Germinal center (tissue), 1 donor: ENCODE measurements around the gene DLST.

Experiments
- DNase-seq: peaks from one replicate; pipeline ENCODE4 v3.0.0; 2012; ENCODE audit warnings: mixed read lengths, low spot score

The DLST gene

DNA sequence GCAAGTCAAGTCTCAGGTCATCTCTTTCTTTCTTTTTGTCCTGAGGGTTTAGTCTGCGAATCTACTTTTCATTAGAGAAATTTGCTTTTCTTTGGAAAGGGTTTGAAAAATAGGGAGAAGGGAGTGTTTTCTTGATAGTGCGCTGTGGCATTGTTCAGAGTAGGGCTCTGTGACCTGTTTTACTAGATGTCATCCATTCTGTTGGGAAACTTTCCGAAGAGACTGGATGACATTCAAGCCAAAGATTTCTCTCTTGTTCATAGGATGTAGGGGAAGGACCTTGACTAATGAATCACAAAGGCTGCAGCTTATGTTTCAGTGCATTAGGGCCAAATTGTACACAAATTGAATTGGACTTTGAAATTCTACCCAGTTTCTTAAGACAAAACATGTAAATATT, 14.7 kb downstream of the DLST start:
- DNase-seq = no peak

DNA sequence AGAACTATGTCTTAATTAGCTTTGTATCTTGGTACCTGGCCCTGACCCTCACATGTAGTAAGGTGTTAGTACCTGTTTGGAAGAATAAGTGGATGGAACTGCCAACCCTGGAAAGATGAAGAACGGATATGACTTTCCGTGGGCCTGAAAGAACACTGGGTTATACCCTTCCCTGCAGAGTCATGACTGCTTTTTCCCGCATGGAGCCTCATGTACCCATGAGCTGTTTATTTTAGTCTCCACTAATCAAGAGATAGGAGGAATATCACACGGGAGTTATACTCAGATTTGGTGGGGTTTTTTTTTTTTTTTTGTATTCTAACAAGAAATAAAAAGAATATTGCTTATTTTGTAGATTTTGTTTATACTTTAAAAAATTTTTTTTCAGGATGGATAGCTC, 15.9 kb downstream of the DLST start:
- no peak for DNase-seq

DNA sequence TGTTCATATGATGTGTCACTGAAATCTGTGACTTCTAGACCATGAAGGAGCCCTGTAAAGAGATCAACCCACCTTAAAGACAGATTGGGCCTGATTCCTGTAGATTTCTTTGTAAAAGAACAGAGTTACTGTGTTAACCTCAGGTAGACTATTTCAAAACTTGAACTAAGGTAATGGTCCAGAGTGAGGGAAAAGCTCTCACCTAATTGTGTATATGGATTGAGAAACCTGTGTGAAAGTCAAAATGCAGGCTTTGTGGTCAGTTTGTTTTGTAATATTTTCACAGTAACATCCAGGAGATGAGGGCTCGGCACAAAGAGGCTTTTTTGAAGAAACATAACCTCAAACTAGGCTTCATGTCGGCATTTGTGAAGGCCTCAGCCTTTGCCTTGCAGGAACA, 16.4 kb downstream of the DLST start:
- DNase-seq = no peak

DNA sequence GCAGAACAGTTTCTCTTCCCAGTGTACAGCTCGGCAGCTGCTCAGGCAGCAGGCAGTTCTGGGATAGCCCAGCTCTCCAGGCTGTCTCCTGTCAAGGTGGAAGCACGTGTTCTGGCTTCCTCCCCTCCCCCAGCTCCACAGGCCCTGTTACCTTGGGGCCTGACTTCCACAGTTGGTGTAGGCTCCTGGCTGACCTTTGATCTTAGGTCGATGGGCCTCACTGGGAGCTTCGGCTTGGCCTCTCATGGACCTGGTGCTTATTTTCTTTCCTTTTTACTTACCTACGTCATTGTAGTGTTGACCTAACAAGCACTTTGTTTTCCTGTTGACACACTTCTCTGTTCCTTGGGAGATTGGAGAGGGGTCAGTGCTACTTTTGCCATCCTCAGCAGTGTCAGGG, 17.0 kb downstream of the DLST start:
- DNase-seq = no peak

DNA sequence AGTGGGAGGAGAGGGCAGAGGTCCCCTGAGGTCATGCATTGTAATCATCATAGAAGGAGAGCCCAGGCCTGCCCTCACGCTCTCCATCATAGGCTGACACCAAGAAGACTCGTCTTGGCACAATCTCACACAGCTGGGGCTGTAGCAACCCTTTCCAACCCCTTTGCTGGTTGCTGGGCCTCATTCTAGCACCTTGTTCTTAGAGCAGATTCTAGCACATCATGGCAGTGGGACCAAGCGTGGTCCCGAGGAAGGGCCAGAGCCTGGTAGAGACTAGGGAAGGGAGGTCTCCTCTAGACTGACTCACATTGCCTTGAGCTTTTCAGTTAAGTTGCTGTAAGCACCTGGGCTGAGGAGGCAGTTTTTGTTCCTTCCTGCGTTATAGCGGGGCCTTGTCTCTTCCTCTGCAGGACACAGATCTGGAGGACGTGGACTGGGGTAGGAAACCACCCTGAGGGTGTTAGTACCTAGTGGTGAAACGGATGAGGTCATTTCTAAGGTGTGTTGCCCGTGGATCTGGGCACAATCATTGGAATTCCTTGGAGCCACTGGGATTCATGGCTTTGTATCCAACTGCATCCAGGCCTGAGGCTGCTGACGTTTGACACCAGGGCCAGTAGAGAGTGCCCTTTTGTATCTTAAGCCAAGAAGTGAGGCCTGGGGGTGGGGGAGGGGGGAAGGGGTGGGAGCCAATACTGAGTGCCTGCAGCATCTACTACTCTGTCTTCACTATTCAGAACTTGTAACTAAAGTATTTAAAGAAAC, 21.4 kb downstream of the DLST start:
- DNase-seq = no peak

DNA sequence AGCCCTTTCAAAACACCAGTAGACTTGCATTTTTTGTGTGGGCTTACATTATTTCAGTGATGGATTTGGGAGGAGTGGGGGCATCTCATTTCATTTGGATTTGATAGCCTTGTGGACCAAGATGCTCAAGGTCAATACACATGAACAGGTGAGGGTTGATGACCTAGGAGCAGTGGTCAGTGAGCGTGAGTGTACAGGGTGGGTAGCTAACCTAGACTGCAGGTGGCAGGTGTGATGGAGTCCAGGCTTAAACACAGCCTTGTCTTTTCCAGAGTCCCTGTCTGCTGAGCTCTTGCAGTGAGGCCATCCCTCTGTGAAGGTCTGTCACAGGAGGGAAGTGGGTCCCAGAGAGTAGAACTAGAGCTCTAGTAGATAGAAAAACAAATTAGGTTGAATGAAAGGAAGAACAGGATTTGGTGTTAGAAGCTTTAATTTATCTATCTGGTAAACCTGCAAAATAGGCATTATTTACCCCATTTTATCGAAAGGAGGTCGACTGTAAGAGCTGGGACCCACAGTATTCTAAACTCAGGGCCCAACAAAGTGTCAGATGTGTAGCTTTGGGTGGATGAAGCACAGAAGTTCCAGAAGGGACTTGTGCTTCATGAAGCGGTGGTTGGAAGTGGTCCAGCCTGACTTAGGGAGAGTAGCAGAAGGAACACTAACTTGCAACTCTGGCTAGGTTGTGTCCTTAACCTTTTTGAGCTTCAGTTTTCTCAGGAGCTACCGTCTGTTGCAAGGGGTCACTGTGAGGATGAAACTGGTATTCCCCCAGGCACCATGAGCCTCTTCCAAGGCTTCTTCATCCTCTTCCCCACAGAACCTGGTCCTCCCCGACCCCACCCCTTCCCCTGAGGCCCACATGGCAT, 23.2 kb downstream of the DLST start:
- no peak for DNase-seq

DNA sequence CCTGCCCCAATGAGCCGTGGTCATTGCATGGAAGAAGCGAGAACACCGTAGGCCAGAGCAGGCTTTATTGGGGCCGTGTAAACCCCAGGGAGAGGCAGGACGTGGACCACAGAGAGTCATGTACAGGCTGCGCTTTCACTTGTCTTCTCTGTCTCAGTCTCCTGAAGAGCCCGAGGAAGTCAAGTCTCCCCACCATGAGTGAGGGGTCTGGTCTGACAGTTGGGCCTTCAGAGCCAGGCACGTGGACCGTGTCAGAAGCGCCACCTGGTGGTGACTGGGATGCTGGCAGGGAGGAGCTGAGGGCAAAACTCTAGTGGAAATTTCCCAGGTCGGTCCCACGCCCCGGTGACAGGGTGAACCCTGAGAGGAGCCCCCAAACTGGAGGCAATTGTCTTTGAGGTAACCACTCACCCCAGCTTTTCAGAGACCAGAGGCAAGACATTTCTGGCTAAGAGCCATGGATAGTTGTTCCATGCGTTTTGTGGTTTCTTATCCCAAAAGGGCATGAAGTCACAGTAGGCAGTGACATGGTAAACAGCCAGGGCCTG, 24.0 kb downstream of the DLST start:
- DNase-seq = peak; percentile 83

DNA sequence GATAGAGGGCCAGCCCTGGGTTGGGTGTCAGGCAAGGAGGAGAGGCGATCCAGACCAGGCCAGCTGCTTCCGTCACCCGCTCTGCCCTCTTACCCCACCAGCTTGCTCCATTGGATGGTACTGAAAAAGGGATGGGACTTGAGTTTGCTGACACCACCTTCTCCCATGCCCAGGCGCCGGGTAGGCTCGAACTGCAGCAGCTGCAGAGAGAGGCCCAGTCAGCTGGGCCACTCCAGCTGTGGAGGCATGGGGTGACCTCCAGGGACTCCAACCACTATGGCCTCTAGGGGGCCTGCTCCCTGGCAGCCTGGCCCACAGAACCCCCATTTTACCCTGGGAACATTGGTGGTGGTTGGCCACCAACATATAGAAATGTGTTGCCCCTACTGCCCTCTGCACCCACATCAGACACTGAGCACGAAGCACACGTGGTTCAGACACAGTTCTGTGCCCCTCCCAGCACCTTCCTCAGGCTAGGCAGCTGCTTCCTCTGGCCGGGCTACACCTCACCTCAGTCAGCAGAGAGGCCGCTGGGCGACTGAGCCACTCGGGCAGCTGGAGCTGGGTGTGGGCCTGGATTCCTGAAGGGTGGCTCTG, 25.3 kb downstream of the DLST start:
- no peak for DNase-seq

DNA sequence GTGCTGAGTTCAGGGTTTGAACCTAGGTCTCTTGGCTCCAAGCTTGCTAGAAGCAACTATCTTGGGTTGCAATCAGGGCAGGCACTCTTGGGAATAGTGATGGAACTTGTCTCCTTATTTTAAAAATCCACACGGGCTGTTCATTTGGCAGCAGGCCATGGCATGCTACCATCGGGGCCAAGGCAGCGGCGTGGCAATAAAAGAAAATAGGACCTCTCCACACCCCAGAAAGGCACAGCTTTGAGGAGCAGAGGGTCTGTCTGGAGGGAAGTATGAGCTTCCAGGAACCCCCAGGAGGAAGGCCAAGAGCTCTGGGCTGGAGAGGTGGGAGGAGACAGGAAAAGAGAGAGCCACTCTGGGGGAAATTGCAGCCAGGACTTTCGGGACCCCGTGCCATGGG, 26.0 kb downstream of the DLST start:
- DNase-seq = no peak

DNA sequence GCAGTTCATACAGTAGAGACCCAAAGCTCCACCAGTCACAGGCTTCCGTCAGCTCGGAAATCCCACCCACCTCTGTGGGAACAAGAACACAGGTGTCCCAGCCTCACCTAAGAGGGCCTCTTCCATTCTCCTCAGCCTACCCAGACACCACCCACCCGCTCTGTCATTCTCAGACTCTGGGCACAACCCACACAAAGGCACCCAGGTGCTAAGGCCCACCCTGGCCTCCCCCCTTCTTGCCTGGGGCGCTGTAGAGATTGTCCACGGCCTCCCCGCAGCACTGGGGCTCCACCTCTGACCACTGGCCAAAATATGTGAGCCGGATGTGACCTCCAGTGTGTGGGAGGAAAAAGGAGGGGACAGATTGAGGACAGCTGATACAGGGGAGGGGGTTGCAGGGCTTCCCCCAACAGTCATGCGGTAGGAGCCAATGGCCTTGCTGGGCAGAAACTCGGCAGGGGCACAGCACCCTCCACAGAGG, 27.2 kb downstream of the DLST start:
- no peak for DNase-seq

DNA sequence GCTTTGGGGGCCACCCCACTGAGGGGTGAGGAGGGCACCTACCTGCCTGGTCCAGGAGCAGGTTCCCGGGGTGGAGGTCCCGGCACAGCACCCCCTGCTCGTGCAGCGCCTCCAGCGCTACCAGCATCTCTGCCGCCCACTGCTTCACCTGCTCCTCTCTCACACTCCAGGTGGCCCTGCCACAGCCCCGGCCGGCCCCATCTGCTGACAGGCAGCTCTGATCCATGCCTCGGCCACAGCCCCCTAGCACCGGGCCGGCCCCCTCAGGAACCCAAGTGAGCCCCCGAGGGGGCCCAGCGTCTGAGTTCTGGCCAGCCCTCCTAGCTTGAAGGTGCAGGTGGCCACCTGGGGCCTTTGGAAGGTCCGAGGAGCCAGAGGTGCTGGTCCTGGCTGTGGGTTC, 27.8 kb downstream of the DLST start:
- no peak for DNase-seq

DNA sequence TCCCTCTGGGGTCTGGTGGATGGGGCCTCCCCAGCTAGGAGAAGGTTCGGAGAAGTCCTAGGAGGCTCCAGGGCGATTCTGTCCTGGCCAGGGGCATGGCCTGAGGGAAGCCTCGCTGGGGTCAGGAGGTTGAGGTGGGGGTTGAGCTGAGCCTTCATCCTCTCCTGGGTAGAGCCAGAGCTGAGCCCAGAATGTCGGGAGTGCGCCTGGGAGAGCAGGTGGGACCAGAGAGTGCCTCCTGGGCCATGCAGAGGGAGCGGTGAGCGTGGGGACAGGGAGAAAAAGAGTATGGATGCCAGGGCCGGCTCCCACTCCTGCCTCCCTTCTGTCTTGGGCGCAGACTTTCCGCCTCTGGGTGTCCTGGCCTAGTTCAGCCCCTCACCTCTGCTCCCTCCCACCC, 28.2 kb downstream of the DLST start:
- no peak for DNase-seq

DNA sequence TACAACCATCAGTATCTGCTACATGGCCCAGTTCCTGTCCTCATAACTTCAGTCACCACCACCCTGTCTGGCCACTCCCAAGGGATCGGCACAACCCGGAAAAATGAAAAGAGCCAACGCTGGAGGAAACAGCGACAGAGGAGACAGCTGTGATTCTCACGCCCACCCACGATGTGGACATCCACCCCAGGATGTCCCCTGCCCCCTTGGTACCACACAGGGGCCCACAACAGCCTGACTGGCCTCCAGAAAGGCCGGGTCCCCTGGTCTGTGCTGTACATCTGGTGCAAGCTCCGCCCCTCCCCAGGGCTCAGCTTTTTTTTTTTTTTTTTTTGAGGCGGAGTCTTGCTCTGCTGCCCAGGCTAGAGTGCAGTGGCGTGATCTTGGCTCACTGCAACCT, 28.8 kb downstream of the DLST start:
- DNase-seq = no peak

DNA sequence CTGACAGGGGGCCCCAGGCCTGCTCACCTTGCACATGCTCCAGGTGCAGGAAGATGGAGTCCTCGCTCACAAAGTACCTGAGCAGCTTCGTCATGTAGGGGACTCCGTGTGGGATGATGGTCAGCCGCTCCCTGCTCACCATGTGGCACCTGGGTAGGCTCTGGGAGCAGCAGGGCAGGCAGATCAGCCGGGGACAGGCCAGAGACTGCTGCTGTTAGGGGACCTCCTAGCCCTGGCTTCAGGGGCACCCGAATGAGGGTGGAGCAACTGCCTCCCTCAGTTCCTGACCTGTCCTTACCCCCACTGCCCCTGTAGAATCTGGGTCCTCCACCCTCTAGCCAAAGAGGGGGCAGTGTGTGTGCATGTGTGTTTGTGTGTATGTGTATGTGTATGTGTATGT, 29.5 kb downstream of the DLST start:
- no peak for DNase-seq

DNA sequence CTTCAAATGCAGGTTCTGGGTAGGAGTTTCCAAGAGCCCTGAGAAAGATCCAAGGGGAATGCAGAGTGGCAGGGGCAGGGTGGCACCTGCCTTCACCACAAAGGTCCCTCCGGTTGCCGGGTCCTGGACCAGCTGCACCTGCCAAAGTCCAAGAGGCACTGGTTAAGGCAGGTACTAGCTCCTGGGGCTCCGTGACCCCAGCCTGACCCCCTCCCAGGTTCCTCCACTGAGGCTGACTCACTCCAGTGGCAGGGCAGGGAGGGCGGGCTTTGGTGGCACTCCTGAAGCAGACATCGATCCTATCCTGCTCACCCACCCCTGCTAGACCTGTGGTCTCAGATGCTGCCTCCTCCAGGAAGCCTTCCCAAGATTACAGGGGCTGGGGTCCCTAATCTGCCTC, 30.0 kb downstream of the DLST start:
- DNase-seq = no peak

DNA sequence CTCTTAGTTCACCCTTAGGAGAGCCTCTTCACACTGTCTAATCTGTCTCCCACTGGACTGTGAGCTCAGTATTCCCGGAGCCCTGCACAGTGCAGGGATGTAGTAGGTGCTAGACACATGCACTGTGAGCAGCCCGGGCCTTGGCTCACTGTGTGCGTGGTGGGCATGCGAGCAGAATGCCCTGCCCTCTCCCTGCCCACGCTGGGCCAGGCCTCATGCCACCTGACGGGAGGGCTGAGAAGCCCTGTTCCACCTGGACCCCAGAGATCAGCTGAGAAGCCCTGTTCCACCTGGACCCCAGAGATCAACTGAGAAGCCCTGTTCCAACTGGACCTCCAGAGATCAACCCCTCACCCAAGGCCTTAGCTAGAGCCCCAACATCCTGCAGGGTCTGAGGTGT, 30.4 kb downstream of the DLST start:
- DNase-seq = no peak

DNA sequence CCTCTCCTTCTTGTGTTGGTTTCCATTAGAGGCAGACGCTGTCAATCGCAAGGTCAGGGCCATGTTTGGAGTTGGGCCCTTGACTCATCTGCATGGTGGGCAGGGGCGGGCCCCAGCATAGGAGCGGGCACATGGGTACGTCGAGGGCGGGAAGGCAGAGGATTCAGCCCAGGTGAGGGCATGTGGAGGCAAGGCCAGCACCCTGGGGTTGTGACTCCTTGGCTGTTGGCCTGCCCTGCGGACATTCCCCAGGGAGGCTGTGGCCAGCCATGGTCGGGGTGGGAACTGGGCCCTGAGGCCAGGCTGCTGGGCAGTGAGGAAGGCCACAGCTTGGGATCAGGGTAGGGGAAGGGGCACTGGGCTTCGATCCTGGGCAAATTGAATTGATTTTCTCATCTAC, 31.1 kb downstream of the DLST start:
- DNase-seq = no peak

DNA sequence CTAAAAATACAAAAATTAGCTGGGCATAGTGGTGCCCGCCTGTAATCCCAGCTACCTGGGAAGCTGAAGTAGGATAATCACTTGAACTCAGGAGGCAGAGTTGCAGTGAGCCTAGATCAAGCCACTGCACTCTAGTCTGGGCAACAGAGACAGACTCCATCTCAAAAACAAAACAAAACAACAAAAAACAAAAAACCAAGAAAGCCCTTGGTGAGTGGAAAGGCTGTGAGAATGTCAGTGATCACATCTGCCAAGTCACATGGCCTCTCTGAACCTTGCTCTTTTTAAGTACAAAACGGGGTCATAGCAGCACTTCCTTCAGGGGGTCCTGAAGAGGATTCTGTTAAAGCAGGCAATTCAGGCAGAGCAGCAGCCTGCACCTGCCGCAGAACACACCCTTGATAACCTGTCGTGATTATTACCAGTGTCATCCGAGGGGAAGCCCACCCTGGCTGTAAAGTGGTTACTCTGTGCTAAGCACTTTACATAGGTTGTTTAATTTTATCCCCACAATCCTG, 31.7 kb downstream of the DLST start:
- no peak for DNase-seq

DNA sequence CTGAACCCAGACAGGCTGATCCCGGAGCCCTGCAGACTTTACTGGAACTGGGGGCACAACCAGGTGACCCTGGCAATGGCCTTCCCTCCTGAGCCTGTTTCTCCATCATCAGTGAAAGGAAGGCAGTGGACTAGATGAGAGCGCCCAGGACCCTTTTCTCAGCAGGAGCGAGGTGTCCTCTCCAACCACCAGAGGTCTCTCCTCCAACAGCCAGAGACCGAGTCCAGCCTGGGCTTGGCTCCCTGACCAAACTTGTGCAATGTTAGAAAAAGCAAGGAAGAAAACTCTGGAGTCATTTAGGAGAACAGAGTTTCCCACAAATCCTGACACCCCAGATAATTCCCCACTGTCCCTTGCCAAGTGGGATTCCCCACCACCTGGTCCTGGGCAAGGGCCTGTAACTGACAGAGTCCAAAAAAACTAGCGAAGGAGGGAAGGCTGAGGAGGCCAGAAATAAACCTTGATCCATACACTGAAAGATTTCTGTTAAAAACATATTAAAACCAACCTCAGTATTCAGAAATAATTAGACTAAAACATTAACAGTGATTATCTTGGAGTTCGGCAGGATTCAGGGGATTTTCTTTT, 32.4 kb downstream of the DLST start:
- DNase-seq = no peak

DNA sequence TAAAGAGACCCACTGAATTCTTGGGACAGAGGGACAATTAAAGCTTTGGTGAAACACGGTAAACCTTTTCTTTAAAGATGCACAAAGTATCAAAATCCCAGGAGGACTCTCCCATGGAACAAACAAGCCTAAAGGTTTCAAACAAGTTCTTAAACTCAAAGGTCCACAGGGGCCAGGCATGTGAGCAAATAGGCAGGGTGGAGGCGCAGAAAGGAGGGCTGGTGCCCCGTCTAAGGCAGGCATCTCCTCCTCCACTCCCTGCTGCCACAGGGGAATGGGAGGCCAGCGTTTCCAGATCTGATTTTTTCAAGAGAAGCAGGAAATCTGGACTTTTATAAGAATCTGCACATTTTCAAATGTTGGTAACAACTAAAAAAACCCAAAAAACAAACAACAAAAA, 33.7 kb downstream of the DLST start:
- no peak for DNase-seq

DNA sequence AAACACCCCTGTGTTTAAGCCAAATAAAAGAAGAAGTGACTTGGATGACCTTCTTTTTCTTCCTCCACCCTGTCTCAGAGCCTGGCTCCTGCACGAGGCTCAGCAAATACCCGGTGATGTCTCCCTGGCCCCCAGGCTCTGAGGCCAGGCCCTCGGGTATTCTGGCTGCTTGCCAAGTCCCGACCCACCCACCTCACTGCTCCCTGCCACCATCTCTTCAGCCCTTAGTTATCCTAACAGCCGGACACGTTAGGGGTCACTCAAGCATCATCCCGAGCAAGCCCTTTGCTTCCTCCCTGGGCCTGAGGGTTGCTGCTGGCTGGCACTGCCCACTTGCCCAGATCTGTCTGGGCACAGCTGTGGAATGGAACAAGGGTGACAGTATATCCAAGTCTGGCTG, 34.1 kb downstream of the DLST start:
- DNase-seq = no peak

DNA sequence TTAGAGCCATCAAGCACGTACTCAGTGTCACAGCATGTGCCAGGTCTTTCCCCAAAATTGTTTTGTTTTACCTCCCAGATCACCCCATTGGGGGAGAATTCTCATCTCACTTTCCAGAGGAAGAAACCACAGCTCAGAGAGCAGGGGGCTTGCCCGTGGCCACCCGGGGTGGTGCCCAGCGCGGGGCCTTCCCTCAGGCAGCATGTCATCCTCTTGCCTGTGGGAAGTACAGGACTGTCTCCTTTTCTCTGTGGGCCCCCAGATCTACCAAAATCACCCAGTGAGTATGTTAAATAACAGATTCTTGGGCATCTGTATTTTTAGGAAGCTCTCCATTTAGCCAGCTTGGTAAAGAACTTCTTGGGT, 35.4 kb downstream of the DLST start:
- no peak for DNase-seq
